Activated CD8-positive, alpha-beta memory T cell treated with anti-CD3 and anti-CD28 coated beads for 48 hours (primary cell): ENCODE data around the gene RABGAP1L.
"Not testable (repeated sequence)": the region's sequence is repeated elsewhere in the genome, so short reads cannot be mapped to it uniquely, and the experiment has no call there.

Experiments used
- DNase-seq, 3 experiments: peaks; one replicate each; pipeline ENCODE4 v3.0.0-alpha.2; 2020; ENCODE audit warnings: low read depth in 2 of 3, low spot score in 2 of 3

The RABGAP1L gene

DNA sequence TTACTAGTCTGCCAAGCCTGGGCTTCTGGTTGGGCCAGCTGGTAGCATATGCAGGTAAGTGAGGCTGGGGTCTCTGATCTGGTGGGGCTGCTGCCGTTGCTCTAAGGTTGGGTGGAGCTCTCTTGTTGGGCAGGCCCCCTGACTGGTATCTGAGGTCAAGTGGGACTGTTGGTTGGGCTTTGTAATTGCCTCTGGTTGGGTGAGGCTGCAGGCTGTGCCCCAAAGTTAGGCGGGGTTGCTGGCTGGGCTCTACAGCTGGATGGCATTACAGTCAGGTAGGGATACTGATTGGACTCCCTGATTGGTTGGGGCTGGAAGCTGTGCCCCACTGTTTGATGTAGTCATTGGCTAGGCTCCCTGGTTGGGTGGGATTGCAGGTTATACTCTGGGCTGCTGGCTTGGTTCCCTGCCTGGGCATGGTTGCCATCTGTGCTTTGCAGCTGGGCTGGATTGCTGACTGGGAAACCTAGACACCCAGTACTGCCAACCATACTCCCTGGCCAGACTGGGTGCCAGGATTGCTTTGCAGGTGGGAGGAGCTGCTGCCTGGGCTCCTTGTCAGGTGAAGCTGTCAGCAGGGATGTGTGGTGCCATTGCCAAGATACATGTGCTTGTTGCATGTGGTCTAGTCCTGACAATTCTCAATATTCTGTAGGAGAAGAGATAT, 130.5 kb downstream of the RABGAP1L start:
- no peak for DNase-seq

DNA sequence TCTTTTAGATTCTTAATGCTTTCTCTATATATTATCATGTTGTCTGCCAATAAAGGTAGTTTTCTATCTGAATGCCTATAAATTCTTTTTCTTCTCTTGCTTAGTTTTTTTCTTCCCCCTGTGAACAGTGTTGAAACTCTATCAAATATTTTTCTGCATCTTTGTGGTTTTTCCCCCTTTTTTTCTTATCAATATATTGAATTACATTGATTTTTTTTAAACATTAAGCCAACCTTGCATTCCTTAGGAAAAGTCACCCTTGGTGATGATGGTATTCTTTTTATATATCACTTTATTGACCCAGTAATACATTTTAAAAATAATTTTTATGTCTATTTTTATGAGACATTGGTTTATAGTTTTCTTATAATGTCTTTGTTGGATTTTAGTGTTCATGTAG, 131.7 kb downstream of the RABGAP1L start:
- no peak for DNase-seq

DNA sequence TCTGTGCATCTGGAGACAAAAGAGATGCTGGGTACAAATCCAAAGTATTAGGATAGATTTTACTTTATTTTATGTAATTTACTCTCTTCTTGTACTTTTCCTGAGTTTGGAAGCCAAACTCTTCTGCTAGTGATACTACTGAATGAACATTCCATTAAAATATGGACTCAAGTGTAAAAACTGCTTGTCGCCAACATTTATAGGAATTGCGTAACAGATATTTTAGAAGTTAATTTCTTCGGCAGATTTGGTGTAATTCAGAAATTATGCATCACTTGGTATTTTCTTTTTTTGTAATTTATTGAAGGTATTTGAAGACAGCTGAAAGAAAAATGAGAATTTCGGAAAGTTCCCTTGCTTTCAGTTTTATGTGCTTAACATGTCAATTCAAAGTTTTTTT, 137.0 kb downstream of the RABGAP1L start:
- DNase-seq, result no peak

GRCh38 chr1:174297351-174297750, 138.0 kb downstream of the RABGAP1L start:
- DNase-seq, result no peak

- no peak for DNase-seq
Observed at GRCh38 chr1:174301295-174302077, 142.2 kb downstream of the RABGAP1L start.

DNA sequence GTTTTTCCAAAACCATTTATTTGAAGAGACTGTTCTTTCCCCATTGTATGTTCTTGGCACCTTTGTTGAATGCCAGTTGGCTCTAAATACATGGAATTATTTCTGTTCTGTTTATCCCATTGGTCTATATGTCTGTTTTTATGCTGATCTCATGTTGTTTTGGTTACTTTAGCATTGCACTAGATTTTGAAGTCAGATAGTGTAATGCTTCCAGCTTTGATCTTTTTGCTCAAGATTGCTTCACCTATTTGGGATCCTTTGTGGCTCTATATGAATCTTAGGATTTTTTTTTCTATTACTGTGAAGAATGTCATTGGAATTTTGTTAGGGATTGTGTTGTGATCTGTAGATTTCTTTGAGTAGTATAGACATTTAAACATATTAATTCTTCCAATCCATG, 149.3 kb downstream of the RABGAP1L start:
- no peak for DNase-seq

DNA sequence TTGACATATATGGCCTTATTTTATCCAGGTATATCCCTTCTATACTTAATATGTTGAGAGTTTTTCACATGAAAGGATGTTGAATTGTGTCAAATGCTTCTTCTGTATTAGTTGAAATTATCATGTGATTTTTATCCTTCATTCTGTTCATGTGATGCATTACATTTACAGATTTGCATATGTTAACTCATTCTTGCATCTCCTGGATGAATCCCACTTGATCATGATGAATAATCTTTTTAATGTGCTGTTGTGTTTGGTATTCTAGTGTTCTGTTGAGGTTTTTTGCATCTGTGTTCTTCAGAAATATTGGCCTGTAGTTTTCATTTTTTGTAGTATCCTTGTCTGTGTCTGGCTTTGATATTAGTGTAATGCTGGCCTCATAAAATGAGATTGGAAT, 150.2 kb downstream of the RABGAP1L start:
- no peak for DNase-seq

GRCh38 chr1:174314433-174314832, 155.1 kb downstream of the RABGAP1L start:
- no peak for DNase-seq

DNA sequence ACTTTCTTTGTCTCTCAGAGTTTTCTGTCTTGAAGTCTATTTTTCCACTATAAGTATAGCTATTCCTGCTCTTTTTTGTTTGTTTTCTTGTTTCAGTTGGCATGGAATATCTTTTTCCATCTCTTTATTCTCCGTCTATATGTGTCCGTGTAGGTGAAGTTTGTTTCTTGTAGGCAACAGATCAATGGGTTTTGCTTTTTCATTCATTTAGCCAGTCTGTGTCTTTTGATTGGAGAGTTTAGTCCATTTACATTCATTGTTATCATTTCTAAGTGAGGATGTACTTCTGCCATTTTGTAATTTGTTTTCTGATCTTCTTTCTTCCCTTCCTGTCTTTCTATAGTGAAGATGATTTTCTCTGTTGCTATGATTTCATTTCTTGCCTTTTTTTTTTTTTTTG, 155.9 kb downstream of the RABGAP1L start:
- no peak for DNase-seq

DNA sequence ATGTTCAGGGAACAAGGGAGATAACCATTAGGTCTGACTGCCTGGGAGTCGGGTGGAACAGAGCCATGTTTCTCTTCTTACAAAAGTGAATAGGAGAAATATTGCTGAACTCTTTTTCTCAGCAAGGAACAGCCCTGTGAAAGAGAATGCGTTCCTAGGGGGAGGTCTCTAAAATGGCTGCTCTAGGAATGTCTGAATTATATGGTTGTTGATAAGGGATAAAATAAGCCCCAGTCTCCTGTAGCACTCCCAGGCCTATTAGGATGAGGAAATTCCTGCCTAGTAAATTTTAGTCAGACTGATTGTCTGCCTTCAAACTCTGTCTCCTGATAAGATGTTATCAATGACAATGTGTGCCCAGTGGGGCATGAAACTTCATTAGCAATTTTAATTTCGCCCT, 161.6 kb downstream of the RABGAP1L start:
- DNase-seq, result not testable (repeated sequence)

GRCh38 chr1:174322202-174322862, 163.0 kb downstream of the RABGAP1L start:
- no peak for DNase-seq

DNA sequence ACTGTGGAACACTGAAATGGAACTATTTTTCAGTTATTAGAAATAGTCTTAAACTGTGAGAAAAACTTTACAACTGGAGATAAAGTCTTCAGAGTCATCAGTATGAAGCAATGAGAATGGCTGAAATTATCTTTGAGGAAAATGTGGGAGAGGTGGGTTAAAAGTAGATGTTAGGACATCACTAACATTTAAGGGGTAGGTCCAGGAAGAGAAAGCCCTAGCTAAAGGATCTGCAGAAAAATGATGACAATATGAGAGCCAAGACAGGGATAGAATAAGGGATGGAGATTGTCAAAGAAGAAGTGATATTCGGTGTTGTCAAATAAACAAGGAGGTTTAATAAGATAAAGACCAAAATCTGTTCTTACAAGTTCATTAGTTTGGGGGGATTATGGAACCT, 165.2 kb downstream of the RABGAP1L start:
- no peak for DNase-seq

DNA sequence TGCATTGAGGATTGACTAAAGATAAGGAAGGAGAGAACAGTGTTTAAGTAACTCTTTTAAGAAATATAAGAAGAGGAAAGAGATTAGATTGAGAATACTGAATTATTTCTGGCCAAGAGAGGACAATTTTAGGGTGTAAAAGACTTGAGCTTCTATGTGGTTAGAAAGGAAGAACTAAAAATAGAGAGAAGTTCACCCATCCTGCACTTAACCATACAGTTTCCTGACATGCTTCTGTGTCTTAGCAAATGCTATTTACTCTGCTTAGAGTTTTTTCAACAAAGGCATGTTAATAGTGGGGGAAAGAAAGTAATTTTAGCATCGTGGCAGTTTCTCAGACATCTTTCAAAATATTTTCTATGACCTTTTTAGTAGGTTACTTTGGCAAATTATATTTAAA, 165.6 kb downstream of the RABGAP1L start:
- no peak for DNase-seq

DNA sequence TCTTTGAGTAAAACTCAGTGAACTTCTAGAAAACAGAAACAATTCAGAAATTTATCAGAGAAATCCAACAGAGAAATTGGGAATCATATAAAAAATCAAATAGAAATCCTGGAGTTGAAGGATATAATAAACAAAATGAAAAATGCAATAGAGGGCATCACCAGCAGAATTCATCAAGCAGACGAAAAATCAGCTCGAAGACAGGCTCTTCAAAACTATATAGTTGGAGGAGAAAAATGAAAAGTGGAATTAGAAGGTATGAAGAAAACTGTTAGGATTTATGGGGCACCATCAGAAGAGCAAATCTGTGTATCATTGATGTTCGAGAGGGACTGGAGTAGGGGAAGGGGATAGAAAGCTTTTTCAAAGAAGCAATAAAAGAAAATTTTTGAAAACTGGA, 167.0 kb downstream of the RABGAP1L start:
- DNase-seq, result no peak

DNA sequence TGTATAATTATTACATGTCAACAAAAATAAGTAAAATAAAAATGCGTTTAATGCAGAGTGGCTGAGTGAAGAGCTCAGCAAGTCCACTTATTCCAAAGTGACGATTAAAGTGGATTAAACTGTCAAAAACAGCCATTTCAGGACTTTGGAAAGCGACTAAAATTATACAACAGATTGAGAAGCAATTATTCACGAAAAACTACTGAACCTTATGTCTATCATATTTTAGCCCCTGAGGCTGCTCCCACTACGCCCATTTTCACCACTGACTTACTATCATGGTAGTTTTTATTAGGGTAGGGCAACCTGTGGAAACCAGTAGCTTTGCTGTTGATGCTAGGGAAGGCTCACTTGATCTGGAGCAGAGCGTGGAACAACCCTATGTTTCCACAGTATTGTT, 174.1 kb downstream of the RABGAP1L start:
- DNase-seq, result no peak

DNA sequence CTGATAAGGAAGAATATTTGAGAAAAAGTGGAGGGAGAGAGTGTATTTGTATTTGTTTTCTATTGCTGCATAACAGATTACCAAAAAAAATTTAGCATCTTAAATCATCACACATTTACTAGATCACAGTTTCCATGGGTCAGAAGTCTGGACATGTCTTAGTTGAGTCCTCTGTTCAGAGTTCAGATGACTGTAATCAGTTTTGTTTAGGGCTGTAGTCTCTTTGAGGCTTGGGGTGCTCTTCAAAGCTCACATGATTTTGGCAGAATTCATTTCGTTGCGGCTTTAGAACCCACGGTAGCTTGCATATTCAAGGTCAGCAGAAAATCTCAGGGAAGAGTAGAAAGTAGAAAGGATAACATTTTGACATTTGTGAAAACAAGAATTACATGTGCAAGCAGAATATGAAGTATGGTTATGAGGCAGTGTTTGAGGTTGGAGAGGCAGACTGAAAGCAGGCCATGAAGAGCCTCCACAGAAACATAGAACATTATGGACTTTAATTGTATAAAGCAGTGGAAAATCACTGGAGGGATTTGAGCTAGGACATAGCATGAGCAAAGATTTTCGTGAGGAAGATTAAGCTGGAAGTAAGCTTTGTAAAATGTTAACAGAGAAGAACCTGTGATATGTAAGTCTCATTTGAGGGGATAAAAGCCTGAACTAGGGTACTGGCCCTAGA, 177.8 kb downstream of the RABGAP1L start:
- DNase-seq, result no peak

- not testable (repeated sequence) for DNase-seq
Observed at GRCh38 chr1:174340404-174340803, 181.1 kb downstream of the RABGAP1L start.

GRCh38 chr1:174344162-174344561, 184.8 kb downstream of the RABGAP1L start:
- no peak for DNase-seq

DNA sequence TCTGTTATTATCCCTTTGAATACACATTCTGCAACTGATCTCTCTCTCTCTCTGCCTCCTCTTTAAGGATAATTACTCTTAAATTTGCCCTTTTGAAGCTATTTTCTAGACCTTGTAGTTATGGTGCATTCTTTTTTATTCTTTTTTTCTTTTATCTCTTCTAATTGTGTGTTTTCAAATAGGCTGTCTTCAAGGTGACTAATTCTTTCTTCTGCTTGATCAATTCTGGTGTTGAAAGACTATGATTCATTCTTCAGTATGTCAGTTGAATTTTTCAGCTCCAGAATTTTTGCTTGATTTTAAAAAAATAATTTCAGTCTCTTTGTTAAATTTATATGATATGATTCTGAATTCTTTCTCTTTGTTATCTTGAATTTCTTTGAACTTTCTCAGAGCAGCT, 192.8 kb downstream of the RABGAP1L start:
- no peak for DNase-seq

DNA sequence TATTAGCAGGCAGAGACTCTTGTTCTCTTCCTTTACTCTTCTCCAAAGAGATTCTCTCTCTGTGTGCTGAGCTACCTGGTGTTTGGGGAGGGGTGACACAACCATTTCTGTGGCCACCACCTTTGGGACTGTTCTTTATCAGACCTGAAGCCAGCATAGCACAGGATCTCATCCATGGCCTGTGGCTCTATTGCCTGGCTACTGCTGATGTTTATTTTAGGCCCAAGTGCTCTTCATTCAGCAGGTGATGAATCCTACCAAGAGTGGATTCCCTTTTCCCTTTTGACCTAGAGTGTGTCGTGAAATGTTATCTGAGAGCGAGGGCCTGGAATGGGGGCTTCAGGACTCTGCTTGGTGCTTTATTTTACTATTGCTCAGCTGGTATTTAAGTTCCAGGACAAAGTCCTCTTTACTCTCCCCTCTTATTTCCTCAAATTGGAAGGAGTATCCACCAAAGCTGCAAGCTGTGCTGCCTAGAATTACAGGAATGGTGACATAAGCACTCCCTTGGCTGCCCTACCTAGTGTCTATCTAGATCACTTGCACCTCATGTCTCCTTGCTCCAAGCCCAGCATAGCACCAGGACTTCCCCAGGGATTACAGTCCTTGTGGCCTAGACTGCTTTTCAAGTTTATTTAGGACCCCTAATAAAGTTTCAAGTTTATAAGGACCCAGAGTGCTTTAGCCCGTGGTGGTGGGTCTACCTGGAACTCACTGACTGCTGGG, 193.7 kb downstream of the RABGAP1L start:
- no peak for DNase-seq

DNA sequence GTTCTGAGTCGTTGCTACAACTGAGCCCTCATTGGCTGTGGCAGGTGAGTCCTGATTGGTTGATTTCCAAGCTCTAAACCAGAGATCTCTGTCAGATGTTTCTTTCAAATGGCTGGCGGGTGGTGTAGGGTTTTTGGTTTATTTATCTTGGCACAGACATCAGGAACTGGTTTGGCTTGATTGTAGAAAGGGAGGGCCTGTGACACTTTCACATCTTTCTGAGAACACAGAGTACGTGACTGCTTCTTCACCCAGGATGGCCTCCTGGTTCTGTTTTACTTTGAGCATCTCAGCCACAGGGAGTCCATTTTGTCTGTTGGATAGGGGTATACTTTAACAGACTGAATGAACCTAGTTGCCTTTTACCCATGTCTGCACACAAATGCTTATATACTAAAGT, 199.0 kb downstream of the RABGAP1L start:
- DNase-seq, result no peak
